Neutrophil (primary cell): ENCODE results near the gene RNF157.

Experiments used
- H3K27ac ChIP-seq: fragments of 200-600 bp; sonication (generic); 2 replicates; pipeline ENCODE4 v1.5.1; 2016; ENCODE audit warnings: mild to moderate bottlenecking, moderate library complexity
- H3K27me3 ChIP-seq: fragments of 200-600 bp; sonication (generic); 2 replicates; pipeline ENCODE4 v1.6.0; 2016; ENCODE audit warnings: mild to moderate bottlenecking
- H3K36me3 ChIP-seq: fragments of 200-600 bp; sonication (generic); 2 replicates; pipeline ENCODE4 v1.5.1; 2017
- H3K4me1 ChIP-seq, 2 experiments: fragments of 200-600 bp in 1 of 2; sonication (generic) in 1 of 2; 1 replicate in 1 of 2; 2 replicates in 1 of 2; pipeline versions ENCODE4 v1.5.1 to v1.6.1; 2013 to 2016; ENCODE audit warnings: low read depth in 1 of 2, low read length in 1 of 2, mild to moderate bottlenecking in 1 of 2, moderate library complexity in 1 of 2; ENCODE audit not compliant: control insufficient read depth in 1 of 2, insufficient read depth in 1 of 2
- H3K4me3 ChIP-seq, 2 experiments: fragments of 200-600 bp in 1 of 2; sonication (generic) in 1 of 2; 1 replicate in 1 of 2; 2 replicates in 1 of 2; pipeline ENCODE4 v1.5.1; 2013 to 2016; ENCODE audit warnings: low read depth in 1 of 2, low read length in 1 of 2, mild to moderate bottlenecking in 1 of 2, moderate library complexity in 1 of 2
- H3K9me3 ChIP-seq: fragments of 200-600 bp; sonication (generic); 2 replicates; pipeline ENCODE4 v1.5.1; 2016
- CTCF ChIP-seq: fragments of 200-600 bp; sonication (generic); IDR thresholded peaks from 2 replicates; pipeline ENCODE4 v1.5.1; 2016; ENCODE audit warnings: antibody characterized with exemption

The RNF157 gene

GRCh38 chr17:76106703-76107102 lies 133.6 kb downstream of the RNF157 start:
- TF ChIP-seq CTCF: no peak
- H3K36me3 ChIP-seq: peaks cover 3% of the 10 kb centered on the region
- no peaks in the 10 kb centered on the region for H3K9me3 ChIP-seq
- H3K27me3 ChIP-seq: no peaks in the 10 kb centered on the region
- H3K27ac ChIP-seq: peak overlapping the region; percentile 57
- H3K4me3 ChIP-seq: no peak overlapping the region
- H3K4me1 ChIP-seq: peaks cover 37 to 40% of the 10 kb centered on the region in 2 experiments

GRCh38 chr17:76104896-76105231 lies 135.4 kb downstream of the RNF157 start:
- H3K27me3 ChIP-seq: no peaks in the 10 kb centered on the region

GRCh38 chr17:76104140-76104895 lies 136.0 kb downstream of the RNF157 start:
- Histone ChIP-seq H3K4me1 (peaks cover 37 to 40% of the 10 kb centered on the region in 2 experiments), H3K9me3 (no peaks in the 10 kb centered on the region), H3K27me3 (no peaks in the 10 kb centered on the region), H3K36me3 (peaks cover 25% of the 10 kb centered on the region), H3K4me3 (peak overlapping the region; percentile 93 to 99), H3K27ac (peak overlapping the region; percentile 87)
- no peak for TF ChIP-seq CTCF

More at GRCh38 chr17:76104896-76105231, 135.4 kb downstream of the RNF157 start:
- H3K27ac ChIP-seq: peak overlapping the region; percentile 87
- H3K4me1 ChIP-seq: peaks cover 37 to 40% of the 10 kb centered on the region in 2 experiments
- H3K4me3 ChIP-seq: no peak overlapping the region
- H3K9me3 ChIP-seq: no peaks in the 10 kb centered on the region
- peaks cover 20% of the 10 kb centered on the region for H3K36me3 ChIP-seq
- no peak for TF ChIP-seq CTCF

- no peaks in the 10 kb centered on the region for H3K9me3 ChIP-seq
- peak within 1 kb of the TSS; percentile 87 for H3K27ac ChIP-seq
- peak within 1 kb of the TSS; percentile 93 to 99 for H3K4me3 ChIP-seq
- H3K27me3 ChIP-seq: no peaks in the 10 kb centered on the region
- H3K4me1 ChIP-seq: peaks cover 37 to 40% of the 10 kb centered on the region in 2 experiments
- TF ChIP-seq CTCF: no peak
- peaks cover 31% of the 10 kb centered on the region for H3K36me3 ChIP-seq
Measured at GRCh38 chr17:76103274-76104139, 136.8 kb downstream of the RNF157 start, which contains the start of gene EXOC7. Gene EXOC7 (minus strand): TSS chr17:76103787. CDS start chr17:76103692, 95 bp downstream.

- Histone ChIP-seq H3K4me3 (peak overlapping the region; percentile 93 to 99), H3K9me3 (no peaks in the 10 kb centered on the region), H3K36me3 (peaks cover 37% of the 10 kb centered on the region), H3K27me3 (no peaks in the 10 kb centered on the region), H3K27ac (peak overlapping the region; percentile 87), H3K4me1 (peaks cover 37 to 40% of the 10 kb centered on the region in 2 experiments)
- no peak for TF ChIP-seq CTCF
Measured at GRCh38 chr17:76102944-76103273, 137.4 kb downstream of the RNF157 start.
